ENCODE data around the gene HNRNPAB.
"Not testable (repeated sequence)": the region's sequence is repeated elsewhere in the genome, so short reads cannot be mapped to it uniquely, and the experiment has no call there.

The HNRNPAB gene

DNA sequence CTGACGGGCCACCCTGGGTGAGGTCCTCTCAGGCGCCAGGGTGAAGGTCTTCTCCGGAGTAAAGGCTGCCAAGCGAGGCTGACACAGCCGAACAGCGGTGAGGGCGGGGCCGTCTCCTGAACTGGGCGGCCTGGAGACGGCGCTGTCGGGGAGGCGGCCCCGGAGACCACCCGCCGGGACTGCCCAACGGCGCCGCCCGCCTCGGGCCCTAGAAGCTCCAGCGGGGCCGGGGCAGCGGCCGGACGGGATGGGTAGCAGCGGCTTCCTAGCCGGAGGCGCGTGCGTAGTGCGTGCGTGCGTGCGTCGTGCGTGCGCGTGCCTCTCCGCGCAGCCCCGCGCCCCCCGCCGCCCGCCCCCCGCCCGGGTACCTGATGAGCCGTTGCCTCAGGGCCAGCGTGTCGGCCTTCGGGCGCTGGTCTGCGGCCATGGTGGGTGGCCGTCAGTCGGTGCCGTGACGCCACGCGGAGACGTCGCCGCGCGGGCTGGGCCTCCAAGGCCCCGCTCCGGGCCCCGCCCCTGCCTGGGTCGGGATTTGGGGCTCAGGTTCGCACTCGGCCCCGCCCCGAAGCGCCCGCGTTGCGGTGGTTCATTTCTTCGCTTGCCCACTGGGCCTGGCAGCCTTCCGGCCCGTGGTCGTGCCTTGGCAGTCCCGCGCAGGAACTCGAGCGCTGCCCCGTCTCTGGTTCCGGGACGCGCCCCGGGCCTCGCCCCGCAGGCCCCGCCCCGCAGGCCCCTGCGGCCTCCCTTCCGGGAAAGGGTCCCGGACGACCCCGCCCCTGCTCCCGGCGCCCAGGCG, 28.0 kb downstream of the HNRNPAB start, which contains the start of gene PHYKPL:
Gene PHYKPL, minus strand, starts transcription at position 679 of the 796 bp plus-strand sequence. Its CDS starts 252 bp downstream, at position 427.
- DNase-seq = no peak

DNA sequence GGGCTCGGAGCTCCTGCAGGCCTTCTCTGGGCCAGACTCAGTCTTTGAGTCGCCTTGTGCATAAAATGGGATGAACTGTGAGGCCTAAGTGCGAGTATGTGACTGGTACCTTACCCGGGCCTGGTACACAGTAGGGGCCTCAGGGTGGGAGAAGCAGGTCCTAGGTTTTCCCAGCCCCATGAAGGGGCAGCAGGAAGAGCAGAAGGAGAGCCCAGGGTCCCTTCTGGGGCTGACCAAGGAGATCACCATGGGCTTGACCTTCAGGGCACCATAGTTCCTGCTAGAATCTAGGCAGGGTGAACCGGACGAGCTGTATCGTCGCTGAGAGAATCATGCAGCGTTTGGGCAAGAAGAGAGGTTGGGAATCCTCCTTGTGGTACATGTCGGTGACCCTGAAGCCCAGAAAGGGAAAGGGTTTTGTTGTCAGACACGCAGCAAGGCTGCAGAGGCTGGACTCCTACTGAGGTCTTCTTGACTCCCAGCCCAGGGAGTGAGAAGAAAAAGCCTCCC, 28.6 kb downstream of the HNRNPAB start:
- DNase-seq = no peak

DNA sequence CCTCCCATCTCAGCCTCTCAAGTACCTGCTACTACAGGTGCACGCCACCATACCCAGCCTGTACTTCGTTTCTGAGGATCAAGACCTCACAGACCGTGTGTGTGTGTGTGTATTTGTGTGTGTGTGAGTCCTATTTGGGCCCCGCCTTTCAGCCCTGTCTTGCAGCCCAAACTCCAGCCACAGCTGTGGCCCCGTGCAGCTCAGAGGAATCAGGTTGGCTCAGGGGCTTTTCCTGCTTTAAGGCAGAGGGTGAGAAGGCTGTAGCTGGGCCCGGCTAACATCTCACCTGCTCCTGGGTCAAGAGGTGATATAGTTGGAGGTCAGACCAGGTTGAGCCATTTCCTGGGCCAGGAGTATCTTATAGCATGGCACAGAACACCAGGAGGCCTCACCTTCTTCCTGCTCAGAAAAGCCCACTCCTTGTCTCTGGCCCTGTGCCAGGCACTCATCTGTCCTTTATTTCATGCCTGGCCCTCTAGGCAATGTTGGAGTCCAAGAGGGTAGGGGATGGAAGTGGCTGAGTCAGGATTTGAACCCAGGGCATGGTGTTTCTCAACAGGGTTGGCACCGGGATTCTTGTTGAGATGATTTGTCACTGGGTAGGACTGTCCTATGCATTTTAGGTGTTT, 29.9 kb downstream of the HNRNPAB start:
- no peak for DNase-seq

DNA sequence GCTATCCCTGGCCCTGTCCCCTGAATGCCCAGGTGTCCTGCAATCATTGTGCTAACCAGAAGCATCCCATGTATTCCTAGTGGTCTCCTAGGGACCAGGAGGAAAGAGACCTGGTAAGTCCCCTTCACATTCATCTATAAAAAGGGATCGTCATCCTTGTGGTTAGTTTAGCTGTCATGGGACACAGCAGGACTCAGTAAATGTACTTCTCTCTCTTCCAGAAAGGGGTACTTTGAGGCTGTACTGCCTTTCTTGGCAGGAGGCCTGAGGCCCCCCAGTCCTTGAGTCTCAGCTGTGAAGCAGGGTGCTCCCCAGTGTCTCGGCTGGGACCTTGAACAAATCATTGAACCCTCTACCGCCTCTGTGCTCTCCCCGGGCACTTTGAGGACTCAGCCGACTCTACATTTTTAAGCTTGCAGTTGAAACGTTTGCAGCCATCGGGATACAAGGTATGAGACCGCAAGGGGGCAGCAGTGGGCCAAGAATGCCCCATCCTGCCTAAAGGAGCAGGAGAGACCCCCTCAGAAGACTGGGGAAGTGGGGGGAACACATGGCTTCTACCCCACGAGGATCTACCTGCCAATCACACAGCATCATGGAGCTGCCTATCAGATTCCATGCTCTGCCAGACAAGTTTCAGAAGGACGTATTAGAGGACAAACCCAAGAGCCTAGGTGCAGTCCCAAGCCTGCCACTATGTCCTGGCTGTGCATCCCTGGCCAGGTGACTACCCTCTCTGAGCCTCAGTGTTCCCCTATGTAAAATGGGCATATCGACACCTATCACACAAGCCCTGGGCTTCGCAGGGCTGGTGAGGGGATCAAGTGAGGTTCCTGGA, 30.6 kb downstream of the HNRNPAB start:
- no peak for DNase-seq

DNA sequence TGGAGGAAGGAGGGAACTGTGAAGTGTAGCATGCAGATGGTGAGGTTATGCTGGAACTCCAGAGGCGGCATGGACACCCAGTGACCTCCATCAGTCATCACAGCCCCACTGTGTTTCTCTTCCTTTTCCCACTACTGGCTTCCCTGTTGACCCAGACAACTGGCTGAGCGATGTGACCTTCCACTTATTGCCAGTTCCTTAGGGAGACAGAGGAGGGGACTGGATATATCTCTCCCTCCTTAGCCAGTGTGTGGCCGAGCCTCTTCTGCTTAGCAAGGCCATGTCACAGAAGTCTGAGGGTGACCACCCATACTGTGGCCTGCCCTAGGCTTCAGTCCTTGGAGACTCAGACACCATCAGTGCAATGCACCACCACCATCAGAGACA, 31.2 kb downstream of the HNRNPAB start:
- no peak for DNase-seq

DNA sequence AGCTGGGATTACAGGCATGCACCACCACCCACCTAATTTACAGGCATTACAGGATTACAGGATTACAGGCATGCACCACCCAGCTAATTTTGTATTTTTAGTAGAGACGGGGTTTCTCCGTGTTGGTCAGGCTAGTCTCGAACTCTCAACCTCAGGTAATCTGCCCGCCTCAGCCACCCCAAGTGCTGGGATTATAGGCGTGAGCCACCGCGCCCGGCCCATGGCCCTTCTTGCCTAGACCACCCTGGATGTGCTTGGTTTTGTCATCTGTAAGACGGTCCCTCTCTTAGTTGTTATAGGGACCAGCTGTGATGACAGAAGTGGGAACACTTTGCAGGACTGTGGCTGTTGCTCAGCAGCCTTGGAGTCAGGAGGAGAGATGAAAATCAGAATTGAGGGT, 31.8 kb downstream of the HNRNPAB start:
- DNase-seq = no peak

DNA sequence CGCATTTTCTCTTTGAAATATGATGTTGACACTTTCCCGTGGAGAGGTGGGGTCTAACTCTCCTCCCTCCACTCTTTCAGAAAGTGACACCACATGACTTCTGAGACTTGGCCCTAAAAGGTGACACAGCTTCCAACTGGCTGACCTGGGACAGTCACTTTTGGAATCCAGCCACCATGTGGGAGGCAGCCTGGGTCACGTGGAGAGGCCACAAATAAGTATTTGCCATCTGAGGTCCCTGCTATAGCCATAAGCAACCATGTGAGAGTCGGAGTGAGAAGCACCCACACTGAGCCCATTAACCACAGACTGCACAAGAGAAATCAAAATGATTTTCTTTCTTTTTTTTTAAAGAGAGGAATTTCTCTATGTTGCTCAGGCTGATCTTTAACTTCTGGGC, 32.3 kb downstream of the HNRNPAB start:
- no peak for DNase-seq

DNA sequence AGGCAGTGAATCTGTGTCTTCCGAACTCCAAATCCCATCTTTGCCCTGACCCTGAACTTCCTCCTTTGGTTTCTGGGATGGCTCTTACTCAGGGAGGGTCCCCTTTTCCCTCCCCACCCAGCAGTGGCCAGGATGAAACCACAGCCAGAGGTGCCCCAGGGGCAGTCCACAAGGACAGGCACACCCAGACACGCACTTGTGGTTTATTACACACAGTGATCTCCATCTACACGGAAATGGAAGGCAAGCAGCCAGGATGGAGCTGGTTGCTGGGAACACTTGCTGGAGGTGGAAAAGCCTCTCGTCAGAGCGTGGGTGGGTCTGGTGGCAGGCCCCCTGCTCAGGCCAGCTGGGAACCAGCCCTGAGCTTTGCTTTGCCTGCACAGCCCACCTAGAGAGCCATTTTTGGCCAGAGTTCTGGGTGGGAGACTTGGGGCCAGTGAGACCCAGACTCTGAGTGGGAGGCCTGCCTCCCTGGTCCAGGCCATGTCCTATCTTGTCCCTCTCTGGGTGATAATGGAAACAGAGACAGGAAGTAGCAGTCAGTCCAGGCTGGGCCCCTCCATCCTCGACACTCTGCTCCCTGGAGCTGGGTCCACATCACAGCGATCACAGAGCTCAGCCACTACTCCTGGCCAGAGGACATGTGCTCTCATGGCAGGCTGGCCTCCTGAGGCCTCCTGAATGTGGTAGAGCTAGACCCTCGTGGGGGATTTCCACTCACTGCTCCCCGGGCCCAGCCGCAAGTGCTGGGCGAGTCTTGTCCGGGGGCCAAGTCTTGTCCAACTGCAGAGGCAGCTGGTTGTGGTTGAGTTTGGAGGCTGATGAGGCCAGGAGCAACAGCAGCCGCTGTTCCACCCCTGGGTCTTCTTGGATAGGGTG, 33.3 kb downstream of the HNRNPAB start:
- DNase-seq = no peak

DNA sequence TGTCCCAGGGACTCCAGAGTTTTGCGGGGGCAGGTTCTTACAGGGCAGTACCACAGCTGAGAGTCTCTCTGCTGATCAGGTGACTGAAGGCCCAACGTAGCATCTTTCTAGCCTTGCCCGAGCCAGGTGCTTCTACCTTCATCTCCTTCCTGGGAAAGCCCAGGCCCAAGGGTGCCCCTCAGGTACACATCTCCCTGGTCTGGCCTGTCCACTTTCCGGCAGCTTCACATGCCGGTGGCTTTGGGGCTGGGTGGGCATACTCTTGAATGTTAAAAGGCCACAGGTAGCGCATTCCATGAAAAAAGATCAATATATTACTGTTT, 33.9 kb downstream of the HNRNPAB start:
- no peak for DNase-seq

DNA sequence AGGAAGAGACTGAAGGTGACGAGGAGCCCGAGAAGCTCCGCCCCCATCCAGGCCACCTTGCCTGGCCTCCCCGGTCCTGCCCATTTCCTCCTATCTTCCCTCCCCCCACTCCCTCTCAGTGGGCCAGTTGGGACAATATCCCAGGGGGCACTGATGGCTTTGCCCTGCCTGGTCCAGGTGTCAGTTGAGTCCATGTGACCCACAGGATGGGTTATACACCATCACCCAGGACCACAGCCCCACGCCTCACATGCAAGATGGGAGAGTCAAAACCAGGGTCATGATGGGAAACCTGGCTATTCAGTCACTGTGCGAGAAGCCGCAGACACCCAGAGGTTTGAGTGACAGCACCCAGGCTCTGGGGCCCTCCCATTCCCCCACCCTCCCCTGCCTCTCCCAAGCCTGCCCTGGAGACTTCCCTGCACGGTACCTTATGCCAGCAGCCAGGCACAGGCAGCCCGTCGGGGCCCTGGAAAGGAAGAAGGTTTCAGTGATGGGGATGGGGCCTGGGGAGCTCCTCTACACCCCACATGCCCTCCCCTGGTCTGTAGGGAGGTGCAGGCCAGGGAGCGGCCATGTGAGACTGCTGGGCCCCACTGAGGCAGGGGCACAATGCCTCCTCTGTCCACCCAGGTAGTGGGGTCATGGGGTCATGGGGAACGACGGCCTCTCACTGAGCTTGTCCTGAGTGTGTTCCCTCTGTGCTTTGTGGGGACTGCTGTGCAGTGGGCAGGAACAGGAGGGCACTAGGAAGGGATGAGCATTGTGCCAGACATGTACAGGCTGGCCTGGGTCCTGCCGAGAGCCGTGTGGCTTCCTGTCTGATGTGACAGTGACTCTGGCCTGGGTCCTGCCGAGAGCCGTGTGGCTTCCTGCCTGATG, 34.6 kb downstream of the HNRNPAB start:
- DNase-seq = no peak

DNA sequence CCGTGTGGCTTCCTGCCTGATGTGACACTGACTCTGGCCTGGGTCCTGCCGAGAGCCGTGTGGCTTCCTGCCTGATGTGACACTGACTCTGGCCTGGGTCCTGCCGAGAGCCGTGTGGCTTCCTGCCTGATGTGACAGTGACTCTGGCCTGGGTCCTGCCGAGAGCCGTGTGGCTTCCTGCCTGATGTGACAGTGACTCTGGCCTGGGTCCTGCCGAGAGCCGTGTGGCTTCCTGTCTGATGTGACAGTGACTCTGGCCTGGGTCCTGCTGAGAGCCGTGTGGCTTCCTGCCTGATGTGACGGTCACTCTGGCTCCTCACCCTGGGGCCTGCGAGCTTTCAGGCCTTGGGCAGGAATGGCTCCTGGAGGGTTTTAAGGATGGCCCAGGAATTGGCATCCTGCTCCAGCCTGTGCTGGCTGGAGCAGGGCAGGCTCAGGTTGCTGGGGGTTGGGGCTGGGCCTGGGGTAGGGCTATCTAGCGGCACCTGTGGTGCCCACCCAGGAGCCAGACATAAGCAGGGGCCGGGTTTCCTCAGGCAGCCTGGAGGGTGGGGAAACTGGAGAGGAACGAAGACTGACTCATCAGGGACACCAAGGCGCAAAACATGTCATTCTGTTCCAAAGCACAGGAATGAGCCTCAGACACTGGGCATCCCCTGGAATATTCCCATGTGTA, 35.4 kb downstream of the HNRNPAB start:
- not testable (repeated sequence) for DNase-seq

DNA sequence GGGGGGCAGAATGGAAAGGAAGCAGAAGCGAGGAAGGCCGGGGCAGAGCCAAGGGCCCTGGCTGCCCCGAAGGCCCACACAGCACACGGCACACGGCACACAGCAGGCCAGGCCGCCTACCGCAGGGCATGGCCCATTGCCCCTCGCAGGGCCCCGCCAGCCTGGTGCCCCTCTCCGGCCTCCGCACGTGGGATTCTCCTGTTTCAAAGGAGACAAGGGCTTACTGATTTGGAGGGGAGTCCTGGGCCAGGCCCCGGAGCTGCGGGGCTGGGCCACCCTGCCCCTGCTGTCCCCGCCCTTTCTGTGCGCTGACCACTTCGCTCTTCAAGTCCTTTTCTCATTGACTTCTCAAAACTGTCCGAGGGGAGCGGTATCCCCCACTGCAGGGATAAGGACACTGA, 36.0 kb downstream of the HNRNPAB start:
- DNase-seq = no peak

DNA sequence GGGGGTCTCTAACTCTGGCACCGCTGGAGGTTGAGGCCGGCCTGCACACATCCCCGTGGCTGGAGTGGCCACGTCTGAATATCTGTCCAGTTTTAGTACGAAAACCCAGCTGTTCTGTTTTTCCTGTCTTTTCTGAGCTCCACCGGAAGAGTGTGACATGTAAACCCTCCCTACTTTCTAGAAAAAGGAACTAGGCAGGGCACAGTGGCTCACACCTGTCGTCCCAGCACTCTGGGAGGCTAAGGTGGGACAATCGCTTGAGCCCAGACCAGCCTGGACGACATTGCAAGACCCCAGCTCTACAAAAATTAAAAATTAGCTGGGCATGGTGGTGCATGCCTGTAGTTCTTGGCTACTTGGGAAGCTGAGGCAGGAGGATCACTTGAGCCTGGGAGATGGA, 36.4 kb downstream of the HNRNPAB start:
- no peak for DNase-seq

DNA sequence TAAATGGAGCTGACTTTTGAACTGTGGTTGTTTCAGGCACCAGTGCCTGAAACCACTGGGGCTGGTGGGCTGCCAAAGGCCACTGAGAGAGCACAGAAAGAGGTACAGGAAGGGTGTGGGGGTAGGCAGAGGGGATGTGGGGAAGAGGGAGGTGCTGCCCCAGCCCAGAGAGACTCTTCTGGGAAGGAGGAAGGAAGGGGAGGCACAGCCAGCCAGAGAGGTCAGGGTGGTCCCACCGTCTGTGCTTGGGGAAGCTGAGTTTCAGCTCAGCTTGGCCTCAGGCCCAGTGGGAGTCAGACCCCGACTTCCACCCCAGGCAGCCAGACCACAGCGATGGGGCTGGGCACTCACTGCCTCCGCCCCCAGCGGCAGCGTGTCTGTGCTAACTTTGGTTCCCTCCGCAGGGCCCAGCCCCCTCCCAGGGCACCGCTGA, 36.9 kb downstream of the HNRNPAB start:
- DNase-seq = no peak

DNA sequence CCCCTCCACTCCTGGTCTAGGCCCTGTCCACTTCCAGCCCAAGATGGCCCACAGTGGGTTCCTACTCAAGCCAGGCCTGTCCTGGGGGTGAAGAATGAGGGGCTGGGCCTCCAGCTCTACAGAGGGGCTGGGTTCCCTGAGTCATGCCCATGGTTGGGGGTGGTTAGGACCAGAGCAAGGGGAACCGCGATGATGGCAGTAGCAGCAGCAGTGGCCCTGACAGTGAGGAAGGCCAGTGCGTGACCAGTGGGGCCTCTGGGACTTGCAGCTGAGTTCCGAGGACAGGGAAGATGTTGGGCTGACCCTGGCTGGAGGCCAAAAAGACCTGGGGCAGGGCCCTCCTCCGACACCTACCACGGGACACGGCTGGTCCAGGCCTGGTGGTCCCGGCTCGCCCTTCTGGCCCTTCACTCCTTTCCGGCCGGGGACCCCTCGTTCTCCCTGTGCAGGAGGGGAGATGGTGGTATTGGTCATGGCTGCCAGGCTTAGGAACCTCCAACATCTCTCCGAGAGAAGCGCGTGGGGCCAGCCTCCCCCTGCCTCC, 37.4 kb downstream of the HNRNPAB start:
- no peak for DNase-seq

DNA sequence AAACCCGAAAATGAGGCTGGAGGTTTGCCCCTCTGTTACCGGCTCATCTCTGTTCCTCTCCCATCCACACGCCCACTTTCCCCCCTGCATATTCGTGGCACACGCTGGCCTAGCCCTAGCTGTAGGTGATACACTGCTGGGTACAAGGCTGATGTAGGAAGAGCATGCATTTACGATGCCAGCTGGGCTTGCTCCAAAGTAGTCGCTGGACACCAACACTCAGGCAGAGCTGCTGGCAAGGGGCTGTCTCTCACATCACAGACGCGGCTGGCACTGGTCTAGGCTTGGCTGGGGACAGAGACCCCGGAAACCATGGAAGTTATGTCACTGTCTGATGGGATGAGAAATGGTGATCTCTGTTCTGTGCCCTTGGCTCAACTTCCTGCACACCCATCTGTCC, 38.1 kb downstream of the HNRNPAB start:
- no peak for DNase-seq

DNA sequence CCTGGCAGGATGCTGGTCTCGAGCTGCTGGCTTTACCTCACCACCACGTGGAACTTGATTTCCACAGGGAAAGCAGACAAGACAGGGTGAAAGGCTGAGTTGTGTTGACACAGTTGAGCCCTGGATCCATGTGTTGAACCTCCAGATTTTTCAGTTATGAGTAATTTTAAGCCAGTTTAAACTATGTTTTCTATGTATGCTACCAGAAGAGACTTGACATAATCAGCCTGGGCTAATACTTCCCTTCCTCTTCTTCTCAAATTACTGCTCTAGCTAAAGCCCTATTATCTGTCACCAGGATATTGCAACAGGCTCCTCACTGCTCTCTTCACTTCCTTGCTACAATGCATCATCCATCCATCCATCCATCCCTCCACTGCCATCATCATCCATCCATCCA, 40.2 kb downstream of the HNRNPAB start:
- DNase-seq = no peak

DNA sequence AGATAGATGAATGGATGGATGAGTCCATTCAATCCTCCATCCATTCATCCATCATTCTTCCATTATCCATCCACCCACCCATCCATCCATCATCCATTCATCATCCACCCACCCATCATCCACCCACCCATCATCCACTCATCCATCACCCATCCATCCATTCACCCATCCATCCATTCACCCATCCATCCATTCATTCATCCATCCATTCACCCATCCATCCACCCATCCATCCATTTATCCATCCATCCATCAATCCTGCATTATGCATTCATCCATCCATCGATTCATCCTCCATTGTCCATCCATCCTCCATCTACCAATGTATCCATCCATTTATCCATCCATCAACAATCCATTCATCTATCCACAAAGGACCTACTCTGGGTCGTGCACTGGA, 41.1 kb downstream of the HNRNPAB start:
- DNase-seq = no peak

DNA sequence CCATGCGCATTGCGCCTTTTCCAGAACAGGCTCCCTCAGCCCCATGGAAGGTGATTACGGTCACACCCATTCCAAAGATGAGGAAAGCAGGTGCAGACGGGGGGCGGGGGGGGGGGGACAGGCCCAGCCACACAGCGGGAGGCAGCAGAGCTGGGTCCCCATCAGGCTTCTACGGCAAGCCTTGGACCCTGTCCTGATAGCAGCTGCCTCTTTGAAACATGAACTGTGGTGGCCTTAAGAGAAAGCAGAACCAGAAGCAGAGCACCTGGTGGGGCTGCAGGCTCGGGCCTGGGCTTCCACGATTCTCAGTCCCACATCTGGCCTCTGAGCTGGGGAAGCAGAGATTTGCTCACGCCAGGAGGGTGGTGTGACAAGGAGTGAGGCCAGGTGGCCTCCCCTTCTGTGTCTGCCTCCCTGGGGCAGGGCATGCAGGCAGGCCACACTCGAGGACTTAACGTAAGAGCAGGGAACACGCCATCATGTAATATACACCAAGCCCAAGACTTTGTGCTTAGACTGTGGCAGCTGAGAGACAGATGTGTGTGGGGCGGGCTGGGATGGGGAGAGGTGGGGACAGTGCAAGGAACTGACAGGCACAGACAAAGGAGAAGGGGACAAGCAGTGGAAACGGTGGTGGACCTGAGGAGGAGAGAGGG, 42.4 kb downstream of the HNRNPAB start:
- no peak for DNase-seq
